ENCODE data around the gene SAP130.

Gene SAP130
- total RNA-seq: 13.0 to 49.4 (median 20.6) reads per million in 18 experiments

GRCh38 chr2:128027801-128028667 lies at the start of gene SAP130:
Gene SAP130 (minus strand): TSS chr2:128028059. CDS start chr2:128026292, 1,767 bp downstream.
- peak; percentile 95 to 97 for DNase-seq

GRCh38 chr2:128076461-128077106 lies 48.7 kb upstream of the SAP130 start:
- DNase-seq: no peak

GRCh38 chr2:128073278-128073677 lies 45.4 kb upstream of the SAP130 start:
- DNase-seq: no peak

- no peak for DNase-seq
Observed at GRCh38 chr2:128069769-128070168, 41.9 kb upstream of the SAP130 start.

GRCh38 chr2:128064353-128064752 lies 36.5 kb upstream of the SAP130 start:
- no peak for DNase-seq

GRCh38 chr2:128062571-128062970 lies 34.7 kb upstream of the SAP130 start:
- no peak for DNase-seq

GRCh38 chr2:128058114-128058513 lies 30.3 kb upstream of the SAP130 start:
- DNase-seq: no peak

GRCh38 chr2:128057334-128057733 lies 29.5 kb upstream of the SAP130 start:
- no peak for DNase-seq

GRCh38 chr2:128054104-128054885 lies 26.4 kb upstream of the SAP130 start:
- no peak for DNase-seq

GRCh38 chr2:128053331-128053730 lies 25.5 kb upstream of the SAP130 start:
- DNase-seq: no peak

- no peak for DNase-seq
Observed at GRCh38 chr2:128043041-128043440, 15.2 kb upstream of the SAP130 start.

- no peak for DNase-seq
Observed at GRCh38 chr2:128041561-128041960, 13.7 kb upstream of the SAP130 start.

- no peak for DNase-seq
Observed at GRCh38 chr2:128040166-128040771, 12.4 kb upstream of the SAP130 start.

- no peak for DNase-seq
Observed at GRCh38 chr2:128039535-128039934, 11.7 kb upstream of the SAP130 start.

- no peak for DNase-seq
Observed at GRCh38 chr2:128038411-128038810, 10.6 kb upstream of the SAP130 start.

- DNase-seq: no peak
Observed at GRCh38 chr2:128037649-128038048, 9.8 kb upstream of the SAP130 start.

- no peak for DNase-seq
Observed at GRCh38 chr2:128036748-128037607, 9.1 kb upstream of the SAP130 start.

GRCh38 chr2:128032092-128032491 lies 4.2 kb upstream of the SAP130 start:
- no peak for DNase-seq

GRCh38 chr2:128028668-128029054 lies 802 bp upstream of the SAP130 start:
- DNase-seq: no peak

- peak; percentile 98 for DNase-seq
Observed at GRCh38 chr2:128027278-128027800, 520 bp downstream of the SAP130 start.

Measured in inflammatory macrophage (primary cell).